ENCODE results near the gene ZBTB17. TPM values are rescaled to one million over a fixed set of nuclear protein-coding genes. Genes with fewer than 3 reads are reported as not detected.

The ZBTB17 gene
- total and polyA plus RNA-seq, 2 of the 8 experiments (the other 6 are each of a cell fraction or from before 2014, with no cell fraction given): 24.7 to 36.2 TPM

- Histone ChIP-seq H2AFZ (ENCODE audit: low read length) (no peak overlapping the region), H3K9me3 (ENCODE audit: insufficient read depth in 2 of 2, low read depth in 1 of 2, low read length in 1 of 2) (no peaks in the 10 kb centered on the region), H3K56ac (replicated peaks; ENCODE audit: insufficient read length, low read depth, low read length) (no peak overlapping the region), H3K23ac (ENCODE audit: insufficient read length) (no peak overlapping the region), H3K4ac (replicated peaks; ENCODE audit: insufficient read length, low read depth, low read length) (peak overlapping the region; percentile 13), H3K23me2 (ENCODE audit: low read depth, low read length) (no peaks in the 10 kb centered on the region), H3K9ac (replicated peaks in 1 of 4; ENCODE audit: extremely low read depth in 1 of 4, low read depth in 3 of 4, low read length in 3 of 4) (no peak overlapping the region), H3K27me3 (replicated peaks in 1 of 4; ENCODE audit: control insufficient read depth in 3 of 4, extremely low read depth in 1 of 4, insufficient read depth in 3 of 4, low read length in 3 of 4) (peaks cover 0 to 4% (median under 1%) of the 10 kb centered on the region in 4 experiments; a peak in 3 of 7 replicates), H3K79me1 (ENCODE audit: low read depth, low read length) (no peaks in the 10 kb centered on the region), H2BK12ac (ENCODE audit: low read depth, low read length) (peak overlapping the region; percentile 77; the same call in 1 of the 2 replicates), H2BK15ac (ENCODE audit: low read length) (peak overlapping the region; percentile 88), H2BK20ac (ENCODE audit: low read length) (no peak overlapping the region), H3K4me3 (ENCODE audit: extremely low read depth in 1 of 4, insufficient read depth in 2 of 4, low read depth in 3 of 4, low read length in 4 of 4) (no peak overlapping the region), H4K91ac (replicated peaks; ENCODE audit: insufficient read length, low read length) (no peak overlapping the region), H2BK120ac (replicated peaks; ENCODE audit: low read depth, low read length) (no peak overlapping the region), H4K5ac (ENCODE audit: insufficient read length, low read depth, low read length) (no peak overlapping the region), H3K27ac (ENCODE audit: low read depth, low read length) (no peak overlapping the region), H3K79me2 (ENCODE audit: control insufficient read depth in 1 of 2, insufficient read depth in 2 of 2, low read length in 2 of 2) (no peaks in the 10 kb centered on the region), H3K18ac (ENCODE audit: extremely low read depth, low read length) (no peak overlapping the region), H2AK5ac (ENCODE audit: low read depth, low read length) (no peak overlapping the region), H2BK5ac (ENCODE audit: low read depth, low read length) (0 out of 2 replicates have a peak overlapping the region, but pooled peaks have one; percentile 77), H4K8ac (ENCODE audit: extremely low read depth, insufficient read depth, low read length) (peak overlapping the region; percentile 16), H3K4me1 (replicated peaks in 1 of 4; ENCODE audit: control insufficient read depth in 3 of 4, insufficient read depth in 4 of 4, low read length in 3 of 4) (peaks cover 3 to 28% (median 12%) of the 10 kb centered on the region in 4 experiments), H3K14ac (ENCODE audit: insufficient read length) (no peak overlapping the region), H3K4me2 (ENCODE audit: insufficient read depth in 1 of 2, low read depth in 2 of 2, low read length in 2 of 2) (no peak overlapping the region), H3K36me3 (ENCODE audit: control insufficient read depth in 2 of 4, insufficient read depth in 4 of 4, low read length in 3 of 4) (no peaks in the 10 kb centered on the region), H4K20me1 (replicated peaks in 1 of 2; ENCODE audit: control insufficient read depth in 1 of 2, insufficient read depth in 2 of 2, low read length in 2 of 2) (no peaks in the 10 kb centered on the region)
- FAIRE-seq: no peak
- ChIA-PET CTCF (ENCODE audit: partially characterized antibody) (interaction anchor here (0.6 to 6.7 kb wide), 12 partner anchors 9 to 426 kb away, joined by 3 to 74 read pairs (median 4); no protein-coding TSS in a partner anchor), POLR2A (ENCODE audit: partially characterized antibody) (interaction anchor here (0.9 kb wide), 1 partner anchor 9 kb away, joined by 3 read pairs; no protein-coding TSS in a partner anchor)
- TF ChIP-seq RAD21 (IDR thresholded peaks at IDR 0.05 in 1 of 2, conservative IDR thresholded peaks at IDR 0.05 in 1 of 2; ENCODE audit: low read depth in 2 of 2, low read length in 2 of 2) (no peak), BACH1 (IDR thresholded peaks at IDR 0.05; ENCODE audit: low read length) (no peak), SP4 (IDR thresholded peaks at IDR 0.05; ENCODE audit: low read length) (no peak), CHD2 (IDR thresholded peaks at IDR 0.05; ENCODE audit: low read length) (no peak), CEBPB (IDR thresholded peaks at IDR 0.05; ENCODE audit: low read depth, low read length) (peak; percentile 43; the same call in 1 of the 2 replicates), RBBP5 (IDR thresholded peaks at IDR 0.05; ENCODE audit: borderline replicate concordance, low read depth, low read length) (no peak)
- DNase-seq (ENCODE audit: low read depth in 1 of 2, low spot score in 2 of 2): no peak
- WGBS, 2 experiments (ENCODE audit: extremely low coverage in 1 of 2, insufficient coverage in 1 of 2, insufficient read length in 1 of 2, insufficient replicate concordance in 2 of 2, low coverage in 1 of 2, low lambda C conversion rate in 2 of 2, missing lambda C conversion rate in 1 of 2): 91% methylated on average over 23 of the region's 23 CpGs; no CpG with 5 or more reads in 1 of the 2 experiments
Observed at GRCh38 chr1:16018749-16019643, 43.1 kb upstream of the ZBTB17 start.

All from H1 (cell line).